Measurements from ENCODE around the gene ZNF723.
"Not testable (repeated sequence)": the region's sequence is repeated elsewhere in the genome, so short reads cannot be mapped to it uniquely, and the experiment has no call there.

ZNF723 gene

GRCh38 chr19:22832031-22832762, at the start of gene ZNF723:
Gene ZNF723 (plus strand): TSS chr19:22832291. CDS start chr19:22832380, 89 bp downstream.
- no peak for DNase-seq (ENCODE audit: low read depth, low spot score)

- DNase-seq (ENCODE audit: low read depth, low spot score): peak; percentile 1
Observed at GRCh38 chr19:22783651-22784410, 48.3 kb upstream of the ZNF723 start, which contains the start of gene ZNF99. Gene ZNF99 (minus strand): TSS chr19:22784151. CDS start chr19:22784016, 135 bp downstream.

GRCh38 chr19:22792863-22793262, 39.2 kb upstream of the ZNF723 start:
- DNase-seq (ENCODE audit: low read depth, low spot score): not testable (repeated sequence)

- no peak for DNase-seq (ENCODE audit: low read depth, low spot score)
Observed at GRCh38 chr19:22797040-22797439, 35.1 kb upstream of the ZNF723 start.

- no peak for DNase-seq (ENCODE audit: low read depth, low spot score)
Observed at GRCh38 chr19:22806418-22806817, 25.7 kb upstream of the ZNF723 start.

- DNase-seq (ENCODE audit: low read depth, low spot score): no peak
Observed at GRCh38 chr19:22807061-22807835, 24.8 kb upstream of the ZNF723 start.

- no peak for DNase-seq (ENCODE audit: low read depth, low spot score)
Observed at GRCh38 chr19:22814124-22814523, 18.0 kb upstream of the ZNF723 start.

GRCh38 chr19:22831211-22831610, 880 bp upstream of the ZNF723 start:
- DNase-seq (ENCODE audit: low read depth, low spot score): no peak

- not testable (repeated sequence) for DNase-seq (ENCODE audit: low read depth, low spot score)
Observed at GRCh38 chr19:22857713-22858320, 25.7 kb downstream of the ZNF723 start.

GRCh38 chr19:22882797-22883196, 50.7 kb downstream of the ZNF723 start:
- peak; percentile 2 for DNase-seq (ENCODE audit: low read depth, low spot score)

GRCh38 chr19:22893855-22894270, 61.8 kb downstream of the ZNF723 start:
- no peak for DNase-seq (ENCODE audit: low read depth, low spot score)

- DNase-seq (ENCODE audit: low read depth, low spot score): no peak
Observed at GRCh38 chr19:22901431-22902130, 69.5 kb downstream of the ZNF723 start.

Measured in ELF-1 (cell line).